Thyroid gland (tissue), 4 donors: ENCODE results near the gene PAMR1.

Experiments
- CTCF ChIP-seq, 6 experiments: fragments of 200-600 bp in 3 of 6; fragments of 450-650 bp in 3 of 6; sonication (generic) in 3 of 6; IDR thresholded peaks; one replicate each; pipeline ENCODE4 v1.5.1; 2016 to 2019; ENCODE audit warnings: antibody characterized with exemption in 6 of 6, mild to moderate bottlenecking in 2 of 6, inconsistent platforms in 1 of 6, moderate library complexity in 1 of 6
- POLR2A ChIP-seq, 2 donors: fragments of 450-650 bp; IDR thresholded peaks; one replicate each; pipeline ENCODE4 v1.6.1; 2017; ENCODE audit warnings: antibody characterized with exemption in 2 of 2, mild to moderate bottlenecking in 2 of 2, moderate library complexity in 1 of 2

- TF ChIP-seq CTCF (IDR thresholded peaks at IDR 0.05) (no peak), POLR2A (IDR thresholded peaks at IDR 0.05) (no peak)
Observed at GRCh38 chr11:35566885-35567284, 41.5 kb upstream of the PAMR1 start.
